ENCODE measurements around the gene A3GALT2. TPM values are rescaled to one million over a fixed set of nuclear protein-coding genes. Genes with fewer than 3 reads are reported as not detected.

A3GALT2 gene
- total RNA-seq, 2 experiments from 2014 or later = not detected

DNA sequence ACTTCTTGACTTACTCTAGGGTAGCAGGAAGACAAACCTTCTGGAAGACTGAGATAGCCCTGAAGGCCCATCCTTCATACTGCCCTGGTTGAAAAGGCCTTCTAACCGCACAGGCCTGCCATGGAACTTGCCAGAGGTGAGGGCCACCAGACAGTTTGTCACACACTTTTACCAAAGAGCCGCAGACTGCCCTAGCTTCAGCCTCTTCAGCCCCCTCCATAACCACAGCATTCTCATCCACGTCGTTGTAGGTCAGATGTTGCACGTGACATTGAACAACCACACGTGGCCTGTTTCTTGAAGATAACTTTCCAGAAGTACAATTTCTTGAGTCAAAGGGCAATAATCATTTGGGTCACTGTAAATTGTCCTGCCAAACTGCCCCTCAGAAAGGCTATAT is 45.7 kb downstream of the A3GALT2 start:
- no peak for DNase-seq
- no peak for ATAC-seq
- ChIA-PET CTCF (interaction anchor here (3.2 kb wide), 1 partner anchor 20 kb away, joined by 17 read pairs; no protein-coding TSS in a partner anchor), POLR2A (interaction anchor here (1.0 kb wide), 1 partner anchor 9 kb away, joined by 3 read pairs; no protein-coding TSS in a partner anchor)
- H3K36me3 Mint-ChIP-seq (ENCODE audit: low read depth) = no peaks in the 10 kb centered on the region
- H3K27ac Mint-ChIP-seq = no peak overlapping the region
- no peaks in the 10 kb centered on the region for H3K9me3 Mint-ChIP-seq
- no peaks in the 10 kb centered on the region for H3K27me3 Mint-ChIP-seq
- peaks cover 13% of the 10 kb centered on the region for H3K4me1 Mint-ChIP-seq (ENCODE audit: low read depth)
- intact Hi-C loops (cut with micrococcal nuclease) = no loop called here
- no peak overlapping the region for H3K4me3 Mint-ChIP-seq
- TF ChIP-seq, protein P1, sequence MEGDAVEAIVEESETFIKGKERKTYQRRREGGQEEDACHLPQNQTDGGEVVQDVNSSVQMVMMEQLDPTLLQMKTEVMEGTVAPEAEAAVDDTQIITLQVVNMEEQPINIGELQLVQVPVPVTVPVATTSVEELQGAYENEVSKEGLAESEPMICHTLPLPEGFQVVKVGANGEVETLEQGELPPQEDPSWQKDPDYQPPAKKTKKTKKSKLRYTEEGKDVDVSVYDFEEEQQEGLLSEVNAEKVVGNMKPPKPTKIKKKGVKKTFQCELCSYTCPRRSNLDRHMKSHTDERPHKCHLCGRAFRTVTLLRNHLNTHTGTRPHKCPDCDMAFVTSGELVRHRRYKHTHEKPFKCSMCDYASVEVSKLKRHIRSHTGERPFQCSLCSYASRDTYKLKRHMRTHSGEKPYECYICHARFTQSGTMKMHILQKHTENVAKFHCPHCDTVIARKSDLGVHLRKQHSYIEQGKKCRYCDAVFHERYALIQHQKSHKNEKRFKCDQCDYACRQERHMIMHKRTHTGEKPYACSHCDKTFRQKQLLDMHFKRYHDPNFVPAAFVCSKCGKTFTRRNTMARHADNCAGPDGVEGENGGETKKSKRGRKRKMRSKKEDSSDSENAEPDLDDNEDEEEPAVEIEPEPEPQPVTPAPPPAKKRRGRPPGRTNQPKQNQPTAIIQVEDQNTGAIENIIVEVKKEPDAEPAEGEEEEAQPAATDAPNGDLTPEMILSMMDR (IDR thresholded peaks at IDR 0.05) = no peak

DNA sequence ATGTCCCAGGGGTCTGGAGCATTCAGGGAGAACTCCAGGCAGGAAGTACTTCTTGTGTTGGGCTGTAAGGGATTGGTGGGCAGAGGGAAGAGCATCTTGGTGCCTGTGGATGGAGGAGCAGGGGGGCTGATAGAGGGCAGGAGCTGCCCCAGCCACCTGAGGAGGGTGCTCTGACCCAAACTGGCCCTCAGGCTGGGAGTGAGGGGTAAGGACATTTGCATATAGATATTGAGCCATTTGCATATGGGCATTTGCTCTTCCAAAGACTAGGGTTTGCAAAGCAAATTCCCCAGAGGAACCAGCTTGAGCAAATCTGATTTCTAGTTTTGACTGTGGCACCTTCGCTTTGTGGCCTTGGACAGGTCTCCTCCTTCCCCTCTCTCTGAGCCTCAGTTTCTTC is 46.5 kb downstream of the A3GALT2 start:
- Mint-ChIP-seq H3K9me3 (no peaks in the 10 kb centered on the region), H3K36me3 (ENCODE audit: low read depth) (no peaks in the 10 kb centered on the region), H3K27me3 (no peaks in the 10 kb centered on the region), H3K4me1 (ENCODE audit: low read depth) (peaks cover 13% of the 10 kb centered on the region), H3K27ac (no peak overlapping the region), H3K4me3 (no peak overlapping the region)
- ATAC-seq (no peak), DNase-seq (no peak)
- TF ChIP-seq, protein P1 (IDR thresholded peaks at IDR 0.05) = no peak
- POLR2A ChIA-PET = interaction anchor here (0.9 to 1.0 kb wide), 2 partner anchors 8 to 14 kb away, joined by 3 read pairs; no protein-coding TSS in a partner anchor
- CTCF ChIA-PET = interaction anchor here (3.2 kb wide), 1 partner anchor 21 kb away, joined by 17 read pairs; no protein-coding TSS in a partner anchor
- intact Hi-C loops (cut with micrococcal nuclease) = no loop called here

DNA sequence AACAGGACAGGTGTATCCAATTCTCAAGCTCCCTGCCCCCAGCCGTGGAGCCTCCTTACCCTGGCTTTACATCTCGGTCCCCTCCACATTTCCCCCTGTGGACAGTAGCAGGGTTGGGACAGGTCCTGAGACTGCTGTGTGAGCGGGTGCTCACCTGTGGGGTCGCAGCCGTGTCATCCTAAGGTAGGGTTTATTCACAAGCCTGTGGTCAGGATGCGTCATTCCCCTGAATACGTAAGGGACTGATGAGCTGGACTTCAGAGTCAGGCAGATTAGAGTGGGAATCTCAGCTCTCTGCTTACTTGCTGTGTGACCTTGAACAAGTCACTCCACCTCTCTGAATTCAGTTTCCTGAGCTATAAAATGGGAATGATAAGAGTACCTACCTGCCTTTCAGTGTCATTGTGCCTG is 46.9 kb downstream of the A3GALT2 start:
- Mint-ChIP-seq H3K4me1 (ENCODE audit: low read depth) (peaks cover 13% of the 10 kb centered on the region), H3K9me3 (no peaks in the 10 kb centered on the region), H3K27me3 (no peaks in the 10 kb centered on the region), H3K27ac (no peak overlapping the region), H3K4me3 (no peak overlapping the region), H3K36me3 (ENCODE audit: low read depth) (no peaks in the 10 kb centered on the region)
- intact Hi-C loops (cut with micrococcal nuclease) = no loop called here
- ATAC-seq (no peak), DNase-seq (no peak)
- ChIA-PET CTCF (interaction anchor here (3.2 kb wide), 1 partner anchor 22 kb away, joined by 17 read pairs; no protein-coding TSS in a partner anchor), POLR2A (interaction anchor here (0.9 kb wide), 1 partner anchor 14 kb away, joined by 3 read pairs; no protein-coding TSS in a partner anchor)
- TF ChIP-seq, protein P1 (IDR thresholded peaks at IDR 0.05) = no peak

DNA sequence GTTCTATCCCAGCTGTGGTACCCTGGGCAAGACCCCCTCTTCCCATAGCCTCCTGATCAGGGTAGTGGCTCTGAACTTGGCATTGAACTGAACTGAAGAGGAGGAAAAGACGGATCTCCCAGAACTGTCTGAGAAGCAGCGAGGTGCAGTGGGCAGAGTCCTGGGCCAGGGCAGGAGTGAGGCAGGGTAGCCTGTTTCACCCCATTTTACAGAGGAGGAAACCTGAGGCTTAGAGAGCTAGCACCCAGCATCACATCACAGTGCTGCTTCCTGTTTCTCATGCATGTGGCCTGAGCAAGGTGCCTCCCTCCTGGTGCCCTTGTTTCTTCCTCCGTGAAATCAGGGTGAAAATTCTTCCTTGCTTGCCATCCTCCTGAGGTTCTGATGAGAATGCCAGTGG is 47.5 kb downstream of the A3GALT2 start:
- ChIA-PET CTCF (interaction anchor here (3.2 kb wide), 1 partner anchor 22 kb away, joined by 17 read pairs; no protein-coding TSS in a partner anchor), POLR2A (interaction anchor here (0.6 to 0.9 kb wide), 2 partner anchors 13 to 121 kb away, joined by 3 read pairs; no protein-coding TSS in a partner anchor)
- TF ChIP-seq, protein P1 (IDR thresholded peaks at IDR 0.05) = no peak
- DNase-seq (no peak), ATAC-seq (no peak)
- intact Hi-C loops (cut with micrococcal nuclease) = no loop called here
- H3K4me1 Mint-ChIP-seq (ENCODE audit: low read depth) = peaks cover 13% of the 10 kb centered on the region
- no peak overlapping the region for H3K4me3 Mint-ChIP-seq
- H3K27ac Mint-ChIP-seq = no peak overlapping the region
- no peaks in the 10 kb centered on the region for H3K36me3 Mint-ChIP-seq (ENCODE audit: low read depth)
- H3K9me3 Mint-ChIP-seq = no peaks in the 10 kb centered on the region
- H3K27me3 Mint-ChIP-seq = no peaks in the 10 kb centered on the region

DNA sequence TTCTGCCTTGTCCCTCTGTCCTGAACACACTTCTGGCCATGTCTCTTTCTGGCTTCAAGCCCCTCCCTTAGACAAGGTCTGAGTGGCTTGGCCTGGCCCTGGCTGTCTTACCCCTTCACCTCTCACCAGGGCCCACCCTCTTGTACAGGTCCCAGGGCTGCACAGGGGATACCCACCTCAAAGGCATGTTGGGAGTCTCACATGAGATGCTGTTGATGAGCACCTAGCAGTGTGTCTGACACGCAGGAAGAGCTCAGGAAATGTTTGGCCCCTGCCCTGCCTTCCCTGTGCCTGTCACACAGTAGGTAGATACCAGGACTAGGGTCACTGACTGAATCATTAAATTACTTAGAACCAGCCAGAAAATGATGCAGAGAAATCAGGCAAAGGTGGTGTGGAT is 48.0 kb downstream of the A3GALT2 start:
- POLR2A ChIA-PET = interaction anchor here (0.6 kb wide), 1 partner anchor 121 kb away, joined by 3 read pairs; no protein-coding TSS in a partner anchor
- intact Hi-C loops (cut with micrococcal nuclease) = no loop called here
- Mint-ChIP-seq H3K27ac (peak overlapping the region; percentile 12), H3K9me3 (no peaks in the 10 kb centered on the region), H3K27me3 (no peaks in the 10 kb centered on the region), H3K36me3 (ENCODE audit: low read depth) (no peaks in the 10 kb centered on the region), H3K4me3 (no peak overlapping the region), H3K4me1 (ENCODE audit: low read depth) (peaks cover 13% of the 10 kb centered on the region)
- ATAC-seq = no peak
- TF ChIP-seq, protein P1 (IDR thresholded peaks at IDR 0.05) = no peak
- DNase-seq = no peak
- CTCF ChIA-PET = interaction anchor here (3.2 kb wide), 1 partner anchor 23 kb away, joined by 17 read pairs; no protein-coding TSS in a partner anchor

Data from activated CD8-positive, alpha-beta T cell treated with anti-CD3 and anti-CD28 coated beads for 36 hours (primary cell).